H1 (cell line): ENCODE measurements around the gene UBE2A. TPM values are rescaled to one million over a fixed set of nuclear protein-coding genes. Genes with fewer than 3 reads are reported as not detected.

Experiments used
- BACH1 ChIP-seq: IDR thresholded peaks from 2 replicates; pipeline ENCODE4 v1.6.1; 2012; ENCODE audit warnings: low read length, improper control_type of control experiment
- BRCA1 ChIP-seq: IDR thresholded peaks from 2 replicates; pipeline ENCODE4 v1.6.1; 2012; ENCODE audit warnings: low read depth, low read length, improper control_type of control experiment
- CTBP2 ChIP-seq: IDR thresholded peaks from 2 replicates; pipeline ENCODE4 v1.7.0; 2011; ENCODE audit warnings: borderline replicate concordance, mild to moderate bottlenecking, moderate library complexity, mixed read lengths, low read length; ENCODE audit not compliant: insufficient read depth, insufficient read length
- HDAC6 ChIP-seq: IDR thresholded peaks from one replicate; pipeline ENCODE4 v1.7.1; 2012; ENCODE audit warnings: low read depth, mild to moderate bottlenecking, inconsistent platforms, low read length, moderate library complexity
- JUND ChIP-seq: IDR thresholded peaks from 2 replicates; pipeline ENCODE4 v1.6.1; 2011; ENCODE audit warnings: mild to moderate bottlenecking, improper control_type of control experiment, low read length
- KDM1A ChIP-seq: fragments of 200-600, 300-600 bp; sonication (generic); IDR thresholded peaks from 2 replicates; pipeline ENCODE4 v1.7.1; 2016; ENCODE audit warnings: mild to moderate bottlenecking, low read length, borderline replicate concordance
- KDM5A ChIP-seq: fragments of 200-600 bp; IDR thresholded peaks from 2 replicates; pipeline ENCODE4 v1.7.1; 2012; ENCODE audit warnings: mild to moderate bottlenecking, low read length, inconsistent platforms, mixed read lengths
- MAFK ChIP-seq: IDR thresholded peaks from 2 replicates; pipeline ENCODE4 v1.6.1; 2012; ENCODE audit warnings: low read depth, mild to moderate bottlenecking, improper control_type of control experiment, low read length
- NRF1 ChIP-seq: IDR thresholded peaks from 2 replicates; pipeline ENCODE4 v1.6.1; 2011; ENCODE audit warnings: mild to moderate bottlenecking, low read depth, low read length, improper control_type of control experiment
- POLR2A ChIP-seq, 2 experiments: IDR thresholded peaks; 1 replicate in 1 of 2; 2 replicates in 1 of 2; pipeline ENCODE4 v1.6.1; 2011; ENCODE audit warnings: low read depth in 2 of 2, low read length in 2 of 2, mild to moderate bottlenecking in 2 of 2; ENCODE audit errors: control extremely low read depth in 1 of 2
- POLR2AphosphoS5 ChIP-seq: IDR thresholded peaks from 2 replicates; pipeline ENCODE4 v1.6.1; 2011; ENCODE audit warnings: low read depth, low read length
- RAD21 ChIP-seq, 2 experiments: IDR thresholded peaks in 1 of 2; conservative IDR thresholded peaks in 1 of 2; 2 replicates each; pipeline ENCODE4 v1.6.1; 2011; ENCODE audit warnings: low read depth in 2 of 2, low read length in 2 of 2, improper control_type of control experiment in 1 of 2, inconsistent platforms in 1 of 2, mild to moderate bottlenecking in 1 of 2, moderate library complexity in 1 of 2
- RFX5 ChIP-seq: IDR thresholded peaks from 2 replicates; pipeline ENCODE4 v1.6.1; 2011; ENCODE audit warnings: low read depth, low read length, improper control_type of control experiment, borderline replicate concordance
- RNF2 ChIP-seq: fragments of 200-900, 300-1000 bp; sonication (generic); IDR thresholded peaks from 2 replicates; pipeline ENCODE4 v1.7.1; 2016; ENCODE audit warnings: borderline replicate concordance, low read depth, mild to moderate bottlenecking, antibody characterized with exemption, low read length; ENCODE audit not compliant: poor library complexity, severe bottlenecking; ENCODE audit errors: missing control alignments
- SAP30 ChIP-seq: fragments of 300-600 bp; sonication (generic); IDR thresholded peaks from 2 replicates; pipeline ENCODE4 v1.7.1; 2012; ENCODE audit warnings: low read length, moderate library complexity, mild to moderate bottlenecking, inconsistent platforms; ENCODE audit not compliant: insufficient read depth, insufficient replicate concordance
- SUZ12 ChIP-seq: fragments of 200-600 bp; sonication (generic); IDR thresholded peaks from 2 replicates; pipeline ENCODE4 v1.6.1; 2012; ENCODE audit warnings: mild to moderate bottlenecking, inconsistent platforms, low read length, moderate library complexity, mixed read lengths
- USF2 ChIP-seq: IDR thresholded peaks from 2 replicates; pipeline ENCODE4 v1.6.1; 2011; ENCODE audit warnings: low read length, improper control_type of control experiment
- YY1 ChIP-seq: IDR thresholded peaks from 2 replicates; pipeline ENCODE4 v1.6.1; 2011; ENCODE audit warnings: low read depth, mild to moderate bottlenecking, low read length
- polyA plus RNA-seq, 7 experiments: library from polyadenylated mRNA; depleted of rRNA in 3 of 7; stranded (reverse) in 5 of 7; unstranded in 2 of 7; fragments of >200 nt in 5 of 7; fragments of 200-250 nt in 2 of 7; gene quantifications; 1 replicate in 5 of 7; 2 replicates in 1 of 7; 4 replicates in 1 of 7; pipeline versions ENCODE4 v1.2.1 to v1.2.3, GENCODE V29; 2011 to 2013; ENCODE audit warnings: missing spikeins in 2 of 7, mixed read lengths in 2 of 7
- total RNA-seq: library from RNA; stranded (reverse); fragmentation: NEBNext Ultra II Directional; extraction: Animal tissue kit (Norgen Biotek cat#: 25700); gene quantifications from 2 replicates; pipeline ENCODE4 v1.2.1, GENCODE V29; 2021
- TF ChIP-seq, protein P1 (sequence below), 3 experiments: IDR thresholded peaks; 1 replicate in 2 of 3; 2 replicates in 1 of 3; pipeline versions ENCODE4 v1.5.1 to v1.6.1; 2011; ENCODE audit warnings: low read length in 3 of 3, mild to moderate bottlenecking in 3 of 3, inconsistent platforms in 2 of 3, low read depth in 1 of 3, moderate library complexity in 1 of 3; ENCODE audit not compliant: insufficient read depth in 1 of 3; ENCODE audit errors: control extremely low read depth in 1 of 3

UBE2A gene
- total and polyA plus RNA-seq, 2 of the 8 experiments (the other 6 are each of a cell fraction or from before 2014, with no cell fraction given) = 24.8 to 43.9 TPM

GRCh38 chrX:119574394-119575266 is at the start of gene UBE2A (continued):
- TF ChIP-seq RFX5 = no peak
- TF ChIP-seq NRF1 = no peak
- no peak for TF ChIP-seq CTBP2
- TF ChIP-seq POLR2AphosphoS5 = peak; percentile 96
- TF ChIP-seq JUND = peak; percentile 92
- TF ChIP-seq SAP30 = no peak
- TF ChIP-seq POLR2A (IDR thresholded peaks at IDR 0.05; ENCODE audit: control extremely low read depth in 1 of 2, low read depth in 2 of 2, low read length in 2 of 2) = peak; percentile 88 to 92
- no peak for TF ChIP-seq KDM1A
- TF ChIP-seq RNF2 = no peak
- no peak for TF ChIP-seq BRCA1
- peak; percentile 55; the same call in 1 of the 2 replicates for TF ChIP-seq MAFK
- TF ChIP-seq SUZ12 = no peak
- no peak for TF ChIP-seq YY1
- TF ChIP-seq RAD21 (IDR thresholded peaks at IDR 0.05 in 1 of 2, conservative IDR thresholded peaks at IDR 0.05 in 1 of 2; ENCODE audit: low read depth in 2 of 2, low read length in 2 of 2) = peak; percentile 4 to 21; a peak in 2 of 4 replicates
- TF ChIP-seq, protein P1, sequence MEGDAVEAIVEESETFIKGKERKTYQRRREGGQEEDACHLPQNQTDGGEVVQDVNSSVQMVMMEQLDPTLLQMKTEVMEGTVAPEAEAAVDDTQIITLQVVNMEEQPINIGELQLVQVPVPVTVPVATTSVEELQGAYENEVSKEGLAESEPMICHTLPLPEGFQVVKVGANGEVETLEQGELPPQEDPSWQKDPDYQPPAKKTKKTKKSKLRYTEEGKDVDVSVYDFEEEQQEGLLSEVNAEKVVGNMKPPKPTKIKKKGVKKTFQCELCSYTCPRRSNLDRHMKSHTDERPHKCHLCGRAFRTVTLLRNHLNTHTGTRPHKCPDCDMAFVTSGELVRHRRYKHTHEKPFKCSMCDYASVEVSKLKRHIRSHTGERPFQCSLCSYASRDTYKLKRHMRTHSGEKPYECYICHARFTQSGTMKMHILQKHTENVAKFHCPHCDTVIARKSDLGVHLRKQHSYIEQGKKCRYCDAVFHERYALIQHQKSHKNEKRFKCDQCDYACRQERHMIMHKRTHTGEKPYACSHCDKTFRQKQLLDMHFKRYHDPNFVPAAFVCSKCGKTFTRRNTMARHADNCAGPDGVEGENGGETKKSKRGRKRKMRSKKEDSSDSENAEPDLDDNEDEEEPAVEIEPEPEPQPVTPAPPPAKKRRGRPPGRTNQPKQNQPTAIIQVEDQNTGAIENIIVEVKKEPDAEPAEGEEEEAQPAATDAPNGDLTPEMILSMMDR (IDR thresholded peaks at IDR 0.05; ENCODE audit: control extremely low read depth in 1 of 3, insufficient read depth in 1 of 3, low read depth in 1 of 3, low read length in 3 of 3) = peak in 2 of 3 experiments; percentile 26 to 29; a peak in 3 of 4 replicates
- no peak for TF ChIP-seq KDM5A
- TF ChIP-seq BACH1 = peak; percentile 91
- TF ChIP-seq USF2 = no peak
- no peak for TF ChIP-seq HDAC6
